GM12878 (cell line): ENCODE results near the gene OOEP. TPM values are rescaled to one million over a fixed set of nuclear protein-coding genes. Genes with fewer than 3 reads are reported as not detected.

Experiments used
- ATAC-seq: fragments of 200-7000 bp; cut with Tn5 transposase; 3 replicates; pipeline ENCODE4 v1.9.1; 2020; ENCODE audit warnings: mild to moderate bottlenecking, moderate library complexity
- BruUV-seq: library from RNA; stranded (reverse); fragments of 400-500 nt; replicated peaks from 2 replicates; lab custom pipeline; 2021; lab: Mats Ljungman, UMichigan
- CTCF ChIA-PET: fragments of 300-600 bp; sonication (Branson Sonifier 250); formaldehyde crosslinking; extraction: SDS; loops from one replicate; lab custom pipeline; 2021; ENCODE audit warnings: inconsistent platforms; lab: Yijun Ruan, JAX
- POLR2A ChIA-PET: fragments of 350-600 bp; formaldehyde crosslinking; extraction: SDS; loops from one replicate; lab custom pipeline; 2021; ENCODE audit warnings: inconsistent platforms; lab: Charles Lee
- RAD21 ChIA-PET: fragments of 300-600 bp; sonication (Branson Sonifier 250); formaldehyde crosslinking; loops from one replicate; lab custom pipeline; 2023; ENCODE audit warnings: antibody characterized with exemption; ENCODE audit not compliant: unreplicated experiment; lab: Charles Lee
- SMC1A ChIA-PET: fragments of 300-600 bp; sonication (Branson Sonifier 250); formaldehyde crosslinking; loops from one replicate; lab custom pipeline; 2023; ENCODE audit not compliant: unreplicated experiment, uncharacterized antibody; lab: Charles Lee
- DNase-seq: peaks from one replicate; pipeline ENCODE4 v3.0.0-alpha.2; 2011; ENCODE audit warnings: low read depth, low spot score
- FAIRE-seq: peaks from 3 replicates; lab custom pipeline; 2011; peaks lifted over from hg19 to GRCh38; lab: Jason Lieb, UNC
- H2AFZ ChIP-seq: 2 replicates; pipeline ENCODE4 v1.6.0; 2011; ENCODE audit warnings: low read depth, low read length, control low read depth; ENCODE audit not compliant: control insufficient read depth
- H3K27ac ChIP-seq: 2 replicates; pipeline ENCODE4 v1.5.1; 2011; ENCODE audit warnings: control low read depth; ENCODE audit not compliant: control insufficient read depth, insufficient read depth
- H3K27me3 ChIP-seq, 2 experiments: replicated peaks in 1 of 2; 2 replicates each; pipeline versions ENCODE4 v1.6.0 to v1.6.1; 2011; ENCODE audit warnings: low read length in 1 of 2; ENCODE audit not compliant: control insufficient read depth in 2 of 2, insufficient read depth in 2 of 2
- H3K36me3 ChIP-seq, 2 experiments: 2 replicates each; pipeline ENCODE4 v1.5.1; 2011; ENCODE audit warnings: low read length in 1 of 2; ENCODE audit not compliant: control insufficient read depth in 2 of 2, insufficient read depth in 2 of 2
- H3K4me1 ChIP-seq: 2 replicates; pipeline ENCODE4 v1.6.1; 2011; ENCODE audit warnings: mild to moderate bottlenecking, low read length, moderate library complexity, mixed read lengths; ENCODE audit not compliant: control insufficient read depth, insufficient read depth
- H3K4me2 ChIP-seq: 2 replicates; pipeline ENCODE4 v1.6.0; 2011; ENCODE audit warnings: control low read depth; ENCODE audit not compliant: control insufficient read depth, insufficient read depth
- H3K4me3 ChIP-seq: fragments of 200-600 bp; sonication (generic); 2 replicates; pipeline ENCODE4 v1.5.1; 2016
- H3K79me2 ChIP-seq: 2 replicates; pipeline ENCODE4 v1.6.0; 2011; ENCODE audit warnings: low read length; ENCODE audit not compliant: control insufficient read depth, insufficient read depth
- H3K9ac ChIP-seq: 2 replicates; pipeline ENCODE4 v1.8.0; 2011; ENCODE audit warnings: low read length, control low read depth, mixed read lengths; ENCODE audit not compliant: control insufficient read depth, insufficient read depth
- H3K9me3 ChIP-seq: replicated peaks from 3 replicates; pipeline ENCODE4 v1.5.1; 2011; ENCODE audit warnings: mild to moderate bottlenecking, low read length; ENCODE audit not compliant: control insufficient read depth, insufficient read depth
- H4K20me1 ChIP-seq: 2 replicates; pipeline ENCODE4 v1.6.0; 2011; ENCODE audit not compliant: control insufficient read depth, insufficient read depth
- BACH1 ChIP-seq: fragments of 450-650 bp; IDR thresholded peaks from 2 replicates; pipeline ENCODE4 v1.6.1; 2017; ENCODE audit warnings: mild to moderate bottlenecking, borderline replicate concordance
- BRCA1 ChIP-seq: IDR thresholded peaks from 2 replicates; pipeline ENCODE4 v1.6.1; 2011; ENCODE audit warnings: low read depth, low read length, improper control_type of control experiment
- CHD4 ChIP-seq: fragments of 200-600 bp; sonication (generic); IDR thresholded peaks from 2 replicates; pipeline ENCODE4 v1.6.1; 2016; ENCODE audit warnings: mild to moderate bottlenecking
- CREM ChIP-seq: IDR thresholded peaks from 2 replicates; pipeline ENCODE4 v1.6.1; 2014; ENCODE audit warnings: antibody characterized with exemption, low read depth
- CTCF ChIP-seq, 3 experiments: IDR thresholded peaks in 2 of 3; conservative IDR thresholded peaks in 1 of 3; 2 replicates each; pipeline ENCODE4 v1.5.1; 2011; ENCODE audit warnings: low read depth in 3 of 3, low read length in 3 of 3, mild to moderate bottlenecking in 3 of 3, control low read depth in 2 of 3, moderate library complexity in 2 of 3, inconsistent platforms in 1 of 3, mixed read lengths in 1 of 3; ENCODE audit not compliant: control insufficient read depth in 2 of 3, insufficient read depth in 1 of 3; ENCODE audit errors: extremely low read depth in 1 of 3
- DPF2 ChIP-seq: fragments of 450-650 bp; IDR thresholded peaks from 2 replicates; pipeline ENCODE4 v1.6.1; 2017; ENCODE audit warnings: mild to moderate bottlenecking
- ESRRA ChIP-seq: IDR thresholded peaks from 2 replicates; pipeline ENCODE4 v1.6.1; 2012; ENCODE audit warnings: mild to moderate bottlenecking, low read length, improper control_type of control experiment
- JUND ChIP-seq: IDR thresholded peaks from 2 replicates; pipeline ENCODE4 v1.6.1; 2012; ENCODE audit warnings: low read depth, mild to moderate bottlenecking, low read length, improper control_type of control experiment, moderate library complexity
- RB1 ChIP-seq: fragments of 450-650 bp; formaldehyde crosslinking; IDR thresholded peaks from 2 replicates; pipeline ENCODE4 v1.6.1; 2017; ENCODE audit warnings: mild to moderate bottlenecking, borderline replicate concordance
- SKIL ChIP-seq: fragments of 450-650 bp; IDR thresholded peaks from 2 replicates; pipeline ENCODE4 v1.6.1; 2017; ENCODE audit warnings: mild to moderate bottlenecking, low read depth, inconsistent platforms; ENCODE audit not compliant: poor library complexity, severe bottlenecking
- TARDBP ChIP-seq: IDR thresholded peaks from 2 replicates; pipeline ENCODE4 v1.6.1; 2016; ENCODE audit warnings: borderline replicate concordance
- ZNF217 ChIP-seq: fragments of 450-650 bp; IDR thresholded peaks from 2 replicates; pipeline ENCODE4 v1.6.1; 2017; ENCODE audit warnings: antibody characterized with exemption, mild to moderate bottlenecking
- WGBS: methylation state at CpG from one replicate; pipeline ENCODE4 v1.1.6; 2016; ENCODE audit warnings: low lambda C conversion rate; ENCODE audit not compliant: insufficient replicate concordance, insufficient coverage; ENCODE audit errors: missing lambda C conversion rate; 5-methylcytosine and 5-hydroxymethylcytosine counted together
- in situ Hi-C: fragments of 300-500 bp; cut with MboI; formaldehyde crosslinking; loops from 9 replicates; pipeline ENCODE4 v1.14.3; 2018; ENCODE audit warnings: mixed read lengths
- intact Hi-C: fragments of 100-400 bp; cut with micrococcal nuclease; formaldehyde crosslinking; loops from one replicate; pipeline ENCODE4 v1.14.2; 2022; ENCODE audit not compliant: unreplicated experiment
- polyA plus RNA-seq, 11 experiments: library from polyadenylated mRNA; depleted of rRNA in 4 of 11; unstranded in 6 of 11; stranded (reverse) in 5 of 11; fragments of >200 nt; fragmentation: Nextera tagmentation in 4 of 11; fragmentation: Illumina TruSeq in 1 of 11; extraction: Ambion mirVana in 4 of 11; extraction: Trizol in 1 of 11; gene quantifications; 1 replicate in 1 of 11; 2 replicates in 10 of 11; pipeline versions ENCODE4 v1.2.1 to v1.2.3, GENCODE V29; 2011 to 2016; ENCODE audit warnings: inconsistent platforms in 2 of 11, missing spikeins in 2 of 11, low read depth in 1 of 11
- total RNA-seq, 4 experiments: library from RNA; depleted of rRNA in 3 of 4; stranded (reverse); fragments of >200 nt in 3 of 4; fragmentation: Illumina TruSeq in 1 of 4; extraction: Trizol in 1 of 4; gene quantifications; 2 replicates each; pipeline versions ENCODE4 v1.2.1 to v1.2.3, GENCODE V29; 2013 to 2021

The OOEP gene
- total and polyA plus RNA-seq, 10 of the 15 experiments (the other 5 are each of a cell fraction or from before 2014, with no cell fraction given), result 0.08 TPM; not detected in 9

GRCh38 chr6:73328790-73329189, 40.9 kb downstream of the OOEP start:
- H4K20me1 ChIP-seq, result no peaks in the 10 kb centered on the region
- no peak overlapping the region for H3K4me2 ChIP-seq
- peaks cover 4% of the 10 kb centered on the region; the same call in 1 of the 2 replicates for H3K4me1 ChIP-seq
- no peaks in the 10 kb centered on the region for H3K9me3 ChIP-seq
- H3K27ac ChIP-seq, result no peak overlapping the region
- POLR2A ChIA-PET, result interaction anchor here (0.6 kb wide), 1 partner anchor 479 kb away, joined by 3 read pairs; no protein-coding TSS in a partner anchor
- in situ Hi-C loops (loop anchor here (5.0 kb wide), 1 partner anchor 916 kb away; no protein-coding TSS in a partner anchor), intact Hi-C loops (loop anchor here (1.0 to 5.0 kb wide), 2 partner anchors 60 to 711 kb away; no protein-coding TSS in a partner anchor)
- no peak for TF ChIP-seq TARDBP
- TF ChIP-seq CHD4, result no peak
- TF ChIP-seq ESRRA, result no peak
- no peak for TF ChIP-seq BACH1
- no peak for TF ChIP-seq CTCF (IDR thresholded peaks at IDR 0.05 in 2 of 3, conservative IDR thresholded peaks at IDR 0.05 in 1 of 3; ENCODE audit: control insufficient read depth in 2 of 3, extremely low read depth in 1 of 3, insufficient read depth in 1 of 3, low read depth in 3 of 3, low read length in 3 of 3)
- no peak for TF ChIP-seq BRCA1
- no peak for TF ChIP-seq CREM
- no peak for TF ChIP-seq SKIL
- TF ChIP-seq JUND, result no peak
- no peak for TF ChIP-seq DPF2
- no peak for TF ChIP-seq RB1
- TF ChIP-seq ZNF217, result no peak
- CTCF ChIA-PET, result interaction anchor here (1.0 to 5.3 kb wide), 9 partner anchors 12 to 1880 kb away, joined by 3 to 86 read pairs (median 5); no protein-coding TSS in a partner anchor
- H3K27me3 ChIP-seq, result no peaks in the 10 kb centered on the region
- DNase-seq (no peak), ATAC-seq (no peak), FAIRE-seq (no peak)
- H3K9ac ChIP-seq, result no peak overlapping the region
- WGBS, result 33% methylated on average over 3 of the region's 3 CpGs
- H3K79me2 ChIP-seq, result no peaks in the 10 kb centered on the region
- BruUV-seq, result no TSS peak
- H3K4me3 ChIP-seq, result no peak overlapping the region
- H3K36me3 ChIP-seq, result no peaks in the 10 kb centered on the region
- SMC1A ChIA-PET, result interaction anchor here (0.8 to 1.6 kb wide), 13 partner anchors 10 to 917 kb away, joined by 3 to 4 read pairs (median 3); no protein-coding TSS in a partner anchor
- no peak overlapping the region; the same call in 1 of the 2 replicates for H2AFZ ChIP-seq
- RAD21 ChIA-PET, result interaction anchor here (0.7 to 3.9 kb wide), 10 partner anchors 12 to 917 kb away, joined by 3 to 25 read pairs (median 4); no protein-coding TSS in a partner anchor
